Tibial nerve (tissue), 4 donors: ENCODE data around the gene MKNK1. TPM values are rescaled to one million over a fixed set of nuclear protein-coding genes. Genes with fewer than 3 reads are reported as not detected.

Experiments used
- DNase-seq, 2 donors: peaks; one replicate each; pipeline ENCODE4 v3.0.0-alpha.2; 2019; ENCODE audit warnings: low spot score in 2 of 2
- H3K27ac ChIP-seq, 4 donors: fragments of 200-600 bp; sonication (generic) in 3 of 4; one replicate each; pipeline ENCODE4 v1.5.1; 2017 to 2019; ENCODE audit warnings: mild to moderate bottlenecking in 1 of 4
- H3K27me3 ChIP-seq, 2 donors: fragments of 200-600 bp; sonication (generic) in 1 of 2; one replicate each; pipeline versions ENCODE4 v1.5.1 to v1.6.0; 2017 to 2019
- H3K36me3 ChIP-seq, 3 donors: fragments of 200-600 bp; sonication (generic); one replicate each; pipeline ENCODE4 v1.5.1; 2018 to 2019
- H3K4me1 ChIP-seq, 4 donors: fragments of 200-600 bp; sonication (generic) in 3 of 4; one replicate each; pipeline ENCODE4 v1.5.1; 2017 to 2019
- H3K4me3 ChIP-seq, 4 donors: fragments of 200-600 bp; sonication (generic) in 3 of 4; one replicate each; pipeline ENCODE4 v1.5.1; 2017 to 2019; ENCODE audit warnings: mild to moderate bottlenecking in 1 of 4, moderate library complexity in 1 of 4
- H3K9me3 ChIP-seq, 4 donors: fragments of 200-600 bp; sonication (generic) in 3 of 4; one replicate each; pipeline ENCODE4 v1.5.1; 2017 to 2019
- CTCF ChIP-seq, 5 experiments: fragments of 200-600 bp in 3 of 5; fragments of 450-650 bp in 2 of 5; sonication (generic) in 3 of 5; IDR thresholded peaks; one replicate each; pipeline ENCODE4 v1.5.1; 2016 to 2019; ENCODE audit warnings: antibody characterized with exemption in 5 of 5, mild to moderate bottlenecking in 3 of 5, moderate library complexity in 2 of 5
- EP300 ChIP-seq, 2 donors: sonication (generic); formaldehyde crosslinking; IDR thresholded peaks; one replicate each; pipeline ENCODE4 v1.6.1; 2017; ENCODE audit warnings: antibody characterized with exemption in 2 of 2, mild to moderate bottlenecking in 1 of 2
- POLR2A ChIP-seq, 2 donors: fragments of 450-650 bp; IDR thresholded peaks; one replicate each; pipeline ENCODE4 v1.6.1; 2017; ENCODE audit warnings: antibody characterized with exemption in 2 of 2, mild to moderate bottlenecking in 2 of 2, moderate library complexity in 2 of 2
- WGBS, 2 donors: methylation state at CpG; one replicate each; pipeline ENCODE4 v1.1.5; 2018; 5-methylcytosine and 5-hydroxymethylcytosine counted together
- total RNA-seq, 4 donors: library from RNA; depleted of rRNA; stranded (reverse); fragments of >200 nt; gene quantifications; one replicate each; pipeline ENCODE4 v1.1.0, GENCODE V29; 2016

MKNK1 gene
- total RNA-seq, 4 donors from 2014 or later = 52.4 to 75.0 (median 66.5) TPM

GRCh38 chr1:46603481-46603857, 599 bp downstream of the MKNK1 start:
- H3K27me3 ChIP-seq = no peaks in the 10 kb centered on the region
- WGBS, 2 donors = 0 to 2% methylated on average over 2 of the region's 2 CpGs
- no peak for DNase-seq
- peaks cover 0 to 52% (median 11%) of the 10 kb centered on the region in 4 donors for H3K4me1 ChIP-seq
- H3K4me3 ChIP-seq = peak overlapping the region; percentile 79 to 91 (median 85)
- peak overlapping the region; percentile 57 to 89 (median 82) for H3K27ac ChIP-seq
- H3K36me3 ChIP-seq = peaks cover 0 to 16% (median 0%) of the 10 kb centered on the region in 3 donors
- TF ChIP-seq EP300 (IDR thresholded peaks at IDR 0.05) (no peak), CTCF (IDR thresholded peaks at IDR 0.05) (no peak), POLR2A (IDR thresholded peaks at IDR 0.05) (no peak)
- H3K9me3 ChIP-seq = no peaks in the 10 kb centered on the region

- peaks cover 0 to 47% (median 11%) of the 10 kb centered on the region in 4 donors for H3K4me1 ChIP-seq
- WGBS, 2 donors = 87 to 91% methylated on average over 3 of the region's 3 CpGs
- DNase-seq = no peak
- H3K27ac ChIP-seq = peak overlapping the region in 1 of 4 donors; percentile 21
- H3K27me3 ChIP-seq = no peaks in the 10 kb centered on the region
- no peaks in the 10 kb centered on the region for H3K36me3 ChIP-seq
- no peak for TF ChIP-seq EP300 (IDR thresholded peaks at IDR 0.05)
- TF ChIP-seq POLR2A (IDR thresholded peaks at IDR 0.05) = no peak
- no peak for TF ChIP-seq CTCF (IDR thresholded peaks at IDR 0.05)
- H3K4me3 ChIP-seq = no peak overlapping the region
- H3K9me3 ChIP-seq = no peaks in the 10 kb centered on the region
These were observed 2.6 kb downstream of the MKNK1 start for GRCh38 chr1:46601257-46602007.

GRCh38 chr1:46599059-46599970, 4.8 kb downstream of the MKNK1 start:
- Histone ChIP-seq H3K27me3 (no peaks in the 10 kb centered on the region), H3K9me3 (no peaks in the 10 kb centered on the region), H3K27ac (no peak overlapping the region), H3K36me3 (no peaks in the 10 kb centered on the region), H3K4me1 (peaks cover 0 to 57% (median 13%) of the 10 kb centered on the region in 4 donors), H3K4me3 (no peak overlapping the region)
- 82 to 89% methylated on average over 9 of the region's 9 CpGs for WGBS, 2 donors
- no peak for TF ChIP-seq POLR2A (IDR thresholded peaks at IDR 0.05)
- no peak for TF ChIP-seq CTCF (IDR thresholded peaks at IDR 0.05)
- TF ChIP-seq EP300 (IDR thresholded peaks at IDR 0.05) = no peak
- no peak for DNase-seq

GRCh38 chr1:46596846-46597245, 7.2 kb downstream of the MKNK1 start:
- Histone ChIP-seq H3K4me3 (no peak overlapping the region), H3K27ac (no peak overlapping the region), H3K4me1 (peaks cover 0 to 41% (median 4%) of the 10 kb centered on the region in 4 donors), H3K36me3 (peaks cover 0 to 17% (median 11%) of the 10 kb centered on the region in 3 donors), H3K27me3 (no peaks in the 10 kb centered on the region), H3K9me3 (no peaks in the 10 kb centered on the region)
- no peak for DNase-seq
- WGBS, 2 donors = 76 to 91% methylated on average over 3 of the region's 3 CpGs
- TF ChIP-seq POLR2A (IDR thresholded peaks at IDR 0.05) (no peak), EP300 (IDR thresholded peaks at IDR 0.05) (no peak), CTCF (IDR thresholded peaks at IDR 0.05) (no peak)
